Calu3 (cell line): ENCODE measurements around the gene PRG2. TPM values are rescaled to one million over a fixed set of nuclear protein-coding genes. Genes with fewer than 3 reads are reported as not detected.

Experiments
- BruUV-seq: library from RNA; stranded (reverse); fragments of 400-500 nt; replicated peaks from 2 replicates; lab custom pipeline; 2021; lab: Mats Ljungman, UMichigan
- CTCF ChIA-PET: fragments of 300-600 bp; sonication (Branson Sonifier 250); formaldehyde crosslinking; loops from one replicate; lab custom pipeline; 2022; ENCODE audit warnings: antibody characterized with exemption; lab: Charles Lee
- DNase-seq: peaks from one replicate; pipeline ENCODE4 v3.0.0; 2022
- H3K27ac Mint-ChIP-seq: one replicate; pipeline ENCODE4 v1.8.0; 2022; ENCODE audit warnings: mixed read lengths; ENCODE audit not compliant: unreplicated experiment
- H3K27me3 Mint-ChIP-seq: one replicate; pipeline ENCODE4 v1.8.0; 2022; ENCODE audit warnings: mixed read lengths; ENCODE audit not compliant: unreplicated experiment
- H3K36me3 Mint-ChIP-seq: one replicate; pipeline ENCODE4 v1.8.0; 2022; ENCODE audit warnings: mild to moderate bottlenecking, moderate library complexity, mixed read lengths; ENCODE audit not compliant: insufficient read depth, unreplicated experiment
- H3K4me1 Mint-ChIP-seq: one replicate; pipeline ENCODE4 v1.8.0; 2022; ENCODE audit warnings: mild to moderate bottlenecking, low read depth, mixed read lengths; ENCODE audit not compliant: unreplicated experiment
- H3K4me3 Mint-ChIP-seq: one replicate; pipeline ENCODE4 v1.8.0; 2022; ENCODE audit warnings: mild to moderate bottlenecking, low read depth, moderate library complexity, mixed read lengths; ENCODE audit not compliant: unreplicated experiment
- H3K9me3 Mint-ChIP-seq: one replicate; pipeline ENCODE4 v1.8.0; 2022; ENCODE audit warnings: low read depth, mixed read lengths; ENCODE audit not compliant: unreplicated experiment
- CTCF ChIP-seq: fragments of 200-600 bp; IDR thresholded peaks from one replicate; pipeline ENCODE4 v1.8.0; 2022; ENCODE audit warnings: antibody characterized with exemption; ENCODE audit not compliant: unreplicated experiment
- intact Hi-C: fragments of 100-400 bp; cut with micrococcal nuclease; formaldehyde crosslinking; loops from one replicate; pipeline ENCODE4 v1.10.0; 2022; ENCODE audit not compliant: unreplicated experiment
- total RNA-seq: library from RNA; stranded (reverse); gene quantifications from 2 replicates; pipeline ENCODE4 v1.2.3, GENCODE V29; 2022

PRG2 gene
- total RNA-seq, 1 experiment from 2014 or later = not detected

GRCh38 chr11:57347336-57347735 lies 43.1 kb downstream of the PRG2 start:
- intact Hi-C loops = loop anchor here (5.0 kb wide), 3 partner anchors 110 to 1175 kb away; no protein-coding TSS in a partner anchor
- Mint-ChIP-seq H3K27me3 (peaks cover 20% of the 10 kb centered on the region), H3K4me3 (no peak overlapping the region), H3K4me1 (no peaks in the 10 kb centered on the region), H3K36me3 (no peaks in the 10 kb centered on the region), H3K9me3 (peaks cover 5% of the 10 kb centered on the region), H3K27ac (no peak overlapping the region)
- no TSS peak for BruUV-seq
- CTCF ChIA-PET = no interaction called here
- no peak for DNase-seq
- no peak for TF ChIP-seq CTCF

GRCh38 chr11:57345555-57346211 lies 44.8 kb downstream of the PRG2 start:
- CTCF ChIA-PET = interaction anchor here (0.6 to 1.4 kb wide), 16 partner anchors 10 to 299 kb away, joined by 3 to 31 read pairs (median 6); partner anchors contain the start of genes SSRP1 and UBE2L6
- DNase-seq = peak; percentile 79
- intact Hi-C loops = loop anchor here (1.0 to 5.0 kb wide), 5 partner anchors 112 to 1177 kb away; no protein-coding TSS in a partner anchor
- no TSS peak for BruUV-seq
- Mint-ChIP-seq H3K9me3 (no peaks in the 10 kb centered on the region), H3K4me3 (no peak overlapping the region), H3K27ac (no peak overlapping the region), H3K36me3 (no peaks in the 10 kb centered on the region), H3K27me3 (peaks cover 28% of the 10 kb centered on the region), H3K4me1 (no peaks in the 10 kb centered on the region)
- TF ChIP-seq CTCF = peak; percentile 74

GRCh38 chr11:57344826-57345225 lies 45.6 kb downstream of the PRG2 start:
- CTCF ChIA-PET = no interaction called here
- intact Hi-C loops = loop anchor here (1.0 to 5.0 kb wide), 5 partner anchors 112 to 1177 kb away; no protein-coding TSS in a partner anchor
- H3K9me3 Mint-ChIP-seq = no peaks in the 10 kb centered on the region
- H3K27me3 Mint-ChIP-seq = peaks cover 37% of the 10 kb centered on the region
- BruUV-seq = no TSS peak
- no peak for DNase-seq
- no peak overlapping the region for H3K27ac Mint-ChIP-seq
- H3K36me3 Mint-ChIP-seq = no peaks in the 10 kb centered on the region
- no peak overlapping the region for H3K4me3 Mint-ChIP-seq
- H3K4me1 Mint-ChIP-seq = no peaks in the 10 kb centered on the region
- TF ChIP-seq CTCF = no peak

GRCh38 chr11:57343825-57344224 lies 46.6 kb downstream of the PRG2 start:
- no peak for TF ChIP-seq CTCF
- CTCF ChIA-PET = no interaction called here
- intact Hi-C loops = loop anchor here (2.0 kb wide), 1 partner anchor 137 kb away; no protein-coding TSS in a partner anchor
- no peaks in the 10 kb centered on the region for H3K4me1 Mint-ChIP-seq
- no peaks in the 10 kb centered on the region for H3K36me3 Mint-ChIP-seq
- H3K9me3 Mint-ChIP-seq = no peaks in the 10 kb centered on the region
- peaks cover 42% of the 10 kb centered on the region for H3K27me3 Mint-ChIP-seq
- H3K4me3 Mint-ChIP-seq = no peak overlapping the region
- no TSS peak for BruUV-seq
- DNase-seq = no peak
- H3K27ac Mint-ChIP-seq = no peak overlapping the region
